ENCODE data around the gene GTF2IRD1.
"Not testable (repeated sequence)": the region's sequence is repeated elsewhere in the genome, so short reads cannot be mapped to it uniquely, and the experiment has no call there.

The GTF2IRD1 gene

DNA sequence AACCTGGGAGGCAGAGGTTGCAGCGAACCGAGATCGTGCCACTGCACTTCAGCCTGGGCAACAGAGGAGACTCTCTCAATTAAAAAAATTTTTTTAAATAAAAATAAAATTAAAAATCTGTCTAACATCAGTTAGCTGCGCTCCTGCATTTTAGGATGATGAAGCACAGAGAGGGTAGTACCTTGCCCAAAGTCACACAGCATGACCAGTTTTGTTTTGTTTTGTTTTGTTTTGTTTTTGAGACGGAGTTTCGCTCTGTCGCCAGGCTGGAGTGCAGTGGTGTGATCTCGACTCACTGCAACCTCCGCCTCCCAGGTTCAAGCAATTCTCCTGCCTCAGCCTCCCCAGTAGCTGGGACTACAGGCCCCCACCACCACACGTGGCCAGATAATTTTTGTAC lies 55.7 kb downstream of the GTF2IRD1 start:
- H3K4me1 ChIP-seq (ENCODE audit: control insufficient read depth in 2 of 2, insufficient read depth in 2 of 2, low read length in 2 of 2); H3K27ac ChIP-seq (ENCODE audit: low read depth in 2 of 2, low read length in 2 of 2); H3K27me3 ChIP-seq (ENCODE audit: control insufficient read depth in 2 of 2, insufficient read depth in 2 of 2, low read length in 2 of 2); H3K9me3 ChIP-seq (ENCODE audit: control insufficient read depth in 2 of 2, low read length in 2 of 2); H3K4me3 ChIP-seq (ENCODE audit: low read length in 2 of 2); H3K9ac ChIP-seq (ENCODE audit: low read depth in 1 of 2, low read length in 2 of 2); H3K36me3 ChIP-seq (ENCODE audit: control insufficient read depth in 2 of 2, insufficient read depth in 2 of 2, low read length in 2 of 2): not testable (repeated sequence)

DNA sequence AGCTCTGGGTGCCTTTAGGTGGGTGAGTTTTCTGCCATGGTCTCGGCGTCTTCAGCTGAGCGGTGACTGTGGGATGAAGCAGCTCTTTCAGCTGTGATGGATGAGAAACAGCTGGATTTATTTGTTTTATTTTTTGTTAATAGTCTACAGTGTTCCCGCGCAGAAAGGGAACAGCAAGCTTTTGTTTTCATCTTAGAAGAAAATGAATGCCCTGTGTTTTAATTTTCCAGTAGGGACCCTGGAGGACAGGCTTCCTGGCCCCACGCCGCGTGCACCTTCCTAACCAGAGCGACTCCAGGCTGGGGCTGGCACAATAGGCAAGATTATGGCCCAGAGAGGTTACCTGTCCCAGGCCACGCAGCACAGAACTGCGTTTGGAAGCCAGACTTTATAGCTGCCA lies 57.6 kb downstream of the GTF2IRD1 start:
- Histone ChIP-seq H3K9ac (ENCODE audit: low read depth in 1 of 2, low read length in 2 of 2) (no peak overlapping the region), H3K36me3 (ENCODE audit: control insufficient read depth in 2 of 2, insufficient read depth in 2 of 2, low read length in 2 of 2) (peaks cover 3% of the 10 kb centered on the region in 2 donors)

DNA sequence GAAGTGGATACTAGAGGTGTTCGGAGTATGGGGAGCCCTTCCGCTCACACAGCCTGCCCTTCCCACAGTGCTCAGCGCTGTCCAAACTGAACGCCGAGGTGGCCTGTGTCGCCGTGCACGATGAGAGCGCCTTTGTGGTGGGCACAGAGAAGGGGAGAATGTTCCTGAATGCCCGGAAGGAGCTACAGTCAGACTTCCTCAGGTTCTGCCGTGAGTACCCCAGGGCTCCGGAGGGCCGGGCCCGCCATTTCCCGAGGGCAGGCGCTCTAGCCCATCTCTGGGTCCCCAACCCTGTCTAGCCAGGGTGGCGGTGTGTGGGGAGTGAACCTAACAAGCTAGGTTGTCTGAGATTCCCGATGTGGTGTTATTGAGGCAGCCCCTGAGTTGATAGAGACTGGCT lies 59.1 kb downstream of the GTF2IRD1 start:
- Histone ChIP-seq H3K4me3 (ENCODE audit: low read length in 2 of 2) (no peak overlapping the region), H3K9ac (ENCODE audit: low read depth in 1 of 2, low read length in 2 of 2) (no peak overlapping the region), H3K27ac (ENCODE audit: low read depth in 2 of 2, low read length in 2 of 2) (no peak overlapping the region), H3K36me3 (ENCODE audit: control insufficient read depth in 2 of 2, insufficient read depth in 2 of 2, low read length in 2 of 2) (peaks cover 3% of the 10 kb centered on the region in 2 donors), H3K4me1 (ENCODE audit: control insufficient read depth in 2 of 2, insufficient read depth in 2 of 2, low read length in 2 of 2) (no peaks in the 10 kb centered on the region), H3K27me3 (ENCODE audit: control insufficient read depth in 2 of 2, insufficient read depth in 2 of 2, low read length in 2 of 2) (no peaks in the 10 kb centered on the region), H3K9me3 (ENCODE audit: control insufficient read depth in 2 of 2, low read length in 2 of 2) (no peaks in the 10 kb centered on the region)

More for the DNA sequence above, 57.6 kb downstream of the GTF2IRD1 start:
- Histone ChIP-seq H3K4me3 (ENCODE audit: low read length in 2 of 2) (no peak overlapping the region), H3K9me3 (ENCODE audit: control insufficient read depth in 2 of 2, low read length in 2 of 2) (no peaks in the 10 kb centered on the region), H3K4me1 (ENCODE audit: control insufficient read depth in 2 of 2, insufficient read depth in 2 of 2, low read length in 2 of 2) (no peaks in the 10 kb centered on the region), H3K27ac (ENCODE audit: low read depth in 2 of 2, low read length in 2 of 2) (no peak overlapping the region), H3K27me3 (ENCODE audit: control insufficient read depth in 2 of 2, insufficient read depth in 2 of 2, low read length in 2 of 2) (no peaks in the 10 kb centered on the region)

DNA sequence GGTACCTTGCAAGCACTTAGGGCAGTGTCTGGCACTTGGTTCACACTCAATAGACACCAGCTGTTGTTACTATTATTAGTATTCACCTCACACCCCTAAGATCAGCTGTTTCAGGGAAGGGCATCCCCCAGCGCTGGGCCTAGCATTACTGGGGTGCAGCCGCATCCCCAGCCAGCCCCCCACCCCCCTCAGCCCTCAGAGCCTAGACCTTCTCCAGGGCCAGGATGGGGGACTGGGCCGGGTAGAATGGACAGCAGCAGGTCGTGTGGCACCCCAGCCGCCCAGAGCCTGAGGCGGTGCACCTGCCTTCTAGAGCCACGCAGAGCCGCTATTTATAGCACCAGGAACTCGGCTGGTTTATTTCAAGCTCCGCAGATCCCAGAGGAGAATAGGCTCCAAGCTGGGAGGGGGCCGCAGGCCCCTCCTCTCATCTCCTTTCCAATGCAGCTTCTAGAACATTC lies 60.5 kb downstream of the GTF2IRD1 start:
- Histone ChIP-seq H3K4me1 (ENCODE audit: control insufficient read depth in 2 of 2, insufficient read depth in 2 of 2, low read length in 2 of 2) (no peaks in the 10 kb centered on the region), H3K27ac (ENCODE audit: low read depth in 2 of 2, low read length in 2 of 2) (no peak overlapping the region), H3K9me3 (ENCODE audit: control insufficient read depth in 2 of 2, low read length in 2 of 2) (no peaks in the 10 kb centered on the region), H3K36me3 (ENCODE audit: control insufficient read depth in 2 of 2, insufficient read depth in 2 of 2, low read length in 2 of 2) (peaks cover 0 to 3% of the 10 kb centered on the region in 2 donors), H3K4me3 (ENCODE audit: low read length in 2 of 2) (no peak overlapping the region), H3K27me3 (ENCODE audit: control insufficient read depth in 2 of 2, insufficient read depth in 2 of 2, low read length in 2 of 2) (no peaks in the 10 kb centered on the region), H3K9ac (ENCODE audit: low read depth in 1 of 2, low read length in 2 of 2) (no peak overlapping the region)

DNA sequence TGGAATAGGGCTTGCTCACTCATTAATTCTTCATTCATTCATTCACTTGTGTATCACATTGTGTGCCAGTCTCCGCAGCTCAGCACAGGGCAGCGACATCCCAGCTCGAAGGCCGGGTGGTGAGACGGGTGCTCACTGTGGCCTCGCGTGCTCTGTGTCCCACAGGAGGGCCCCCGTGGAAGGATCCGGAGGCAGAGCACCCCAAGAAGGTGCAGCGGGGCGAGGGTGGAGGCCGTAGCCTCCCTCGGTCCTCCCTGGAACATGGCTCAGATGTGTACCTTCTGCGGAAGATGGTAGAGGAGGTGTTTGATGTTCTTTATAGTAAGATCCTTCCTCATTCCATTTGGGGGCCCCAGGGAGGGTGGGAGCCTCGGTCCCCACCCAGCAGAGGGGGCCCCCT lies 61.6 kb downstream of the GTF2IRD1 start:
- no peak overlapping the region for H3K9ac ChIP-seq (ENCODE audit: low read depth in 1 of 2, low read length in 2 of 2)
- H3K36me3 ChIP-seq (ENCODE audit: control insufficient read depth in 2 of 2, insufficient read depth in 2 of 2, low read length in 2 of 2) = peaks cover 3 to 12% of the 10 kb centered on the region in 2 donors
- no peaks in the 10 kb centered on the region for H3K4me1 ChIP-seq (ENCODE audit: control insufficient read depth in 2 of 2, insufficient read depth in 2 of 2, low read length in 2 of 2)
- no peak overlapping the region for H3K4me3 ChIP-seq (ENCODE audit: low read length in 2 of 2)
- H3K27me3 ChIP-seq (ENCODE audit: control insufficient read depth in 2 of 2, insufficient read depth in 2 of 2, low read length in 2 of 2) = no peaks in the 10 kb centered on the region
- peaks cover 0 to 2% of the 10 kb centered on the region in 2 donors for H3K9me3 ChIP-seq (ENCODE audit: control insufficient read depth in 2 of 2, low read length in 2 of 2)
- H3K27ac ChIP-seq (ENCODE audit: low read depth in 2 of 2, low read length in 2 of 2) = no peak overlapping the region

DNA sequence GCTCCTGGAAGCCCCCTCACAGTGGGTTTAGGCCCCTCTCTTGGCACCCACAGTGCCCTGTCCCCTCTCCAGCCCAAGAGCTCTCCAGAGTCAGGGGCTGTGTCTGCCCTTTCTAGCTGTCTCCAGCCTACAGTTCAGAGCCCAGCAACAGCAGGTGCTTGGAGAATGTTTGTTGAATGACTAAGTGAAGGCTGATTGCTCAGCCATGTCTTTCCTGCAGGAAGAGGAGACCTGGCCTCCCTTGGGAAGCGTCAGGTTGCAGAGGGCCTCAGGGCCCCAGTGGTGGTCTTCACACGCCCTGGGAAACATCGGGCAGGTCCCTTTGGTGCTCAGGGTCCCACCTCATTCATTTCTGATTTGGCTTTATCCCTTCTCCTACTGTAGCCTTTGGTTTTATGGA lies 62.5 kb downstream of the GTF2IRD1 start:
- H3K4me3 ChIP-seq (ENCODE audit: low read length in 2 of 2) = no peak overlapping the region
- no peak overlapping the region for H3K9ac ChIP-seq (ENCODE audit: low read depth in 1 of 2, low read length in 2 of 2)
- H3K27ac ChIP-seq (ENCODE audit: low read depth in 2 of 2, low read length in 2 of 2) = no peak overlapping the region
- H3K4me1 ChIP-seq (ENCODE audit: control insufficient read depth in 2 of 2, insufficient read depth in 2 of 2, low read length in 2 of 2) = no peaks in the 10 kb centered on the region
- H3K36me3 ChIP-seq (ENCODE audit: control insufficient read depth in 2 of 2, insufficient read depth in 2 of 2, low read length in 2 of 2) = peaks cover 7 to 14% of the 10 kb centered on the region in 2 donors
- H3K27me3 ChIP-seq (ENCODE audit: control insufficient read depth in 2 of 2, insufficient read depth in 2 of 2, low read length in 2 of 2) = no peaks in the 10 kb centered on the region
- peaks cover 0 to 2% of the 10 kb centered on the region in 2 donors for H3K9me3 ChIP-seq (ENCODE audit: control insufficient read depth in 2 of 2, low read length in 2 of 2)

DNA sequence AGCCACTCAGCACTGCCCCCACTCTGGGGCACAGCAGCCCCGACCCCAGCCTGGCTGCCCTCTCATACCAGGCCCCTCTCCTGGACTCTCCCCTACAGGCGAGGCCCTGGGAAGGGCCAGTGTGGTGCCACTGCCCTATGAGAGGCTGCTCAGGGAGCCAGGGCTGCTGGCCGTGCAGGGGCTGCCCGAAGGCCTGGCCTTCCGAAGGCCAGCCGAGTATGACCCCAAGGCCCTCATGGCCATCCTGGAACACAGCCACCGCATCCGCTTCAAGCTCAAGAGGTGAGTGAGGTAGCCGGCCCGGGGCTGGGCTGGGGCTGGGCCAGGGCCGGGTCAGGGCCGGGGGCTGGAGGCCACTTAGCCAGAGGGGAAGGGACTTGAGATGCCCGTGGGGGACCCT lies 64.3 kb downstream of the GTF2IRD1 start:
- peaks cover 14 to 15% of the 10 kb centered on the region in 2 donors for H3K36me3 ChIP-seq (ENCODE audit: control insufficient read depth in 2 of 2, insufficient read depth in 2 of 2, low read length in 2 of 2)

DNA sequence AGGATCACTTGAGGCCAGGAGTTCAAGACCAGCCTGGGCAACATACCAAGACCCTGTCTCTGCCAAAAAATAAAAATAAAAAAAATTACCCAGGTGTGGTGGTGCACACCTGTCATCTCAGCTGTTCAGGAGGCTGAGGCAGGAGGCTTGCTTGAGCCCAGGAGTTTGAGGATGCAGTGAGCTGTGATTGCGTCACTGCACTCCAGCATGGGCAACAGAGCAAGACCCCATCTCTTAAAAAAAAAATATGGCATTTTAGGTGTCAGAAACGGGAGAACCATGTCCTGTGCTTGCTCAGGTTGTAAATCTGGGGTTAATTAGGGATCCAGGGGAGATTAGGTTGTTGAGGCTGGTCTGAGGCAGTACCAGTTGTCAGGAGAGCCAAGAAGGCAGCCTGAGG lies 64.9 kb downstream of the GTF2IRD1 start:
- Histone ChIP-seq H3K36me3 (ENCODE audit: control insufficient read depth in 2 of 2, insufficient read depth in 2 of 2, low read length in 2 of 2) (peaks cover 14 to 15% of the 10 kb centered on the region in 2 donors), H3K4me3 (ENCODE audit: low read length in 2 of 2) (no peak overlapping the region), H3K27me3 (ENCODE audit: control insufficient read depth in 2 of 2, insufficient read depth in 2 of 2, low read length in 2 of 2) (no peaks in the 10 kb centered on the region), H3K4me1 (ENCODE audit: control insufficient read depth in 2 of 2, insufficient read depth in 2 of 2, low read length in 2 of 2) (no peaks in the 10 kb centered on the region), H3K9me3 (ENCODE audit: control insufficient read depth in 2 of 2, low read length in 2 of 2) (peaks cover 0 to 2% of the 10 kb centered on the region in 2 donors), H3K27ac (ENCODE audit: low read depth in 2 of 2, low read length in 2 of 2) (no peak overlapping the region), H3K9ac (ENCODE audit: low read depth in 1 of 2, low read length in 2 of 2) (no peak overlapping the region)

More for the DNA sequence above, 64.3 kb downstream of the GTF2IRD1 start:
- Histone ChIP-seq H3K9me3 (ENCODE audit: control insufficient read depth in 2 of 2, low read length in 2 of 2) (peaks cover 0 to 2% of the 10 kb centered on the region in 2 donors), H3K27me3 (ENCODE audit: control insufficient read depth in 2 of 2, insufficient read depth in 2 of 2, low read length in 2 of 2) (no peaks in the 10 kb centered on the region), H3K9ac (ENCODE audit: low read depth in 1 of 2, low read length in 2 of 2) (no peak overlapping the region), H3K4me3 (ENCODE audit: low read length in 2 of 2) (no peak overlapping the region), H3K4me1 (ENCODE audit: control insufficient read depth in 2 of 2, insufficient read depth in 2 of 2, low read length in 2 of 2) (no peaks in the 10 kb centered on the region), H3K27ac (ENCODE audit: low read depth in 2 of 2, low read length in 2 of 2) (no peak overlapping the region)

DNA sequence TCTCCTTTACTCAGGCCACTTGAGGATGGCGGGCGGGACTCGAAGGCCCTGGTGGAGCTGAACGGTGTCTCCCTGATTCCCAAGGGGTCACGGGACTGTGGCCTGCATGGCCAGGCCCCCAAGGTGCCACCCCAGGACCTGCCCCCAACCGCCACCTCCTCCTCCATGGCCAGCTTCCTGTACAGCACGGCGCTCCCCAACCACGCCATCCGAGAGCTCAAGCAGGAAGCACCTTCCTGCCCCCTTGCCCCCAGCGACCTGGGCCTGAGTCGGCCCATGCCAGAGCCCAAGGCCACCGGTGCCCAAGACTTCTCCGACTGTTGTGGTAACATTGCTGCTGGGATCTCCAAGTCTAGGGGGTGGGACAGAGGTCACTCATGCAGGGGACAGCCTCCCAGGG lies 65.7 kb downstream of the GTF2IRD1 start:
- H3K4me1 ChIP-seq (ENCODE audit: control insufficient read depth in 2 of 2, insufficient read depth in 2 of 2, low read length in 2 of 2) = no peaks in the 10 kb centered on the region
- no peak overlapping the region for H3K9ac ChIP-seq (ENCODE audit: low read depth in 1 of 2, low read length in 2 of 2)
- peaks cover 14 to 15% of the 10 kb centered on the region in 2 donors for H3K36me3 ChIP-seq (ENCODE audit: control insufficient read depth in 2 of 2, insufficient read depth in 2 of 2, low read length in 2 of 2)
- H3K4me3 ChIP-seq (ENCODE audit: low read length in 2 of 2) = no peak overlapping the region
- no peaks in the 10 kb centered on the region for H3K27me3 ChIP-seq (ENCODE audit: control insufficient read depth in 2 of 2, insufficient read depth in 2 of 2, low read length in 2 of 2)
- peaks cover 0 to 2% of the 10 kb centered on the region in 2 donors for H3K9me3 ChIP-seq (ENCODE audit: control insufficient read depth in 2 of 2, low read length in 2 of 2)
- H3K27ac ChIP-seq (ENCODE audit: low read depth in 2 of 2, low read length in 2 of 2) = no peak overlapping the region

DNA sequence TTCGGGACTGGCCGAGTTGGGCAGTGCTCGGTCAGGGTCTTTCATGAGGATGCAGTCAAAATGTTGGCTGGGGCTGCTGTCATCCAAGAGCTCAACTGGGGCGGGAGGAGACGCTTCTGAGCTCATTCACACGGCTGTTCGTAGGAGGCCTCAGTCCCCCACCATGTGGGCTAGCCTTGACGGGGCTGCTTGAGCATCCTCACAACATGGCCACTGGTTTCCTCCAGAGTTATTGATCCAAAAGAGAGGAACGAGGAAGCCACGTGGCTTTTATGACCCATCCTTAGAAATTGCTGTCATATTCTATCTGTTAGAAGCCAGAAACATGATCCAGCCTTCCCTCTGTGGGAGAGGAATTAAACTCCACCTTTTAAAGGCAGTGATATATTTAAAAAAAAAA lies 68.1 kb downstream of the GTF2IRD1 start:
- H3K4me1 ChIP-seq (ENCODE audit: control insufficient read depth in 2 of 2, insufficient read depth in 2 of 2, low read length in 2 of 2) = peaks cover 7 to 14% of the 10 kb centered on the region in 2 donors
- no peak overlapping the region for H3K4me3 ChIP-seq (ENCODE audit: low read length in 2 of 2)
- no peak overlapping the region for H3K27ac ChIP-seq (ENCODE audit: low read depth in 2 of 2, low read length in 2 of 2)
- peaks cover 0 to 2% of the 10 kb centered on the region in 2 donors for H3K9me3 ChIP-seq (ENCODE audit: control insufficient read depth in 2 of 2, low read length in 2 of 2)
- H3K36me3 ChIP-seq (ENCODE audit: control insufficient read depth in 2 of 2, insufficient read depth in 2 of 2, low read length in 2 of 2) = peaks cover 11 to 15% of the 10 kb centered on the region in 2 donors
- no peaks in the 10 kb centered on the region for H3K27me3 ChIP-seq (ENCODE audit: control insufficient read depth in 2 of 2, insufficient read depth in 2 of 2, low read length in 2 of 2)
- H3K9ac ChIP-seq (ENCODE audit: low read depth in 1 of 2, low read length in 2 of 2) = no peak overlapping the region
